GM21515 (cell line): ENCODE data around the gene PTCH1.

Experiments used
- ATAC-seq: cut with Tn5 transposase; IDR thresholded peaks from one replicate; pipeline ENCODE4 v1.9.1; 2021; ENCODE audit not compliant: unreplicated experiment

PTCH1 gene

DNA sequence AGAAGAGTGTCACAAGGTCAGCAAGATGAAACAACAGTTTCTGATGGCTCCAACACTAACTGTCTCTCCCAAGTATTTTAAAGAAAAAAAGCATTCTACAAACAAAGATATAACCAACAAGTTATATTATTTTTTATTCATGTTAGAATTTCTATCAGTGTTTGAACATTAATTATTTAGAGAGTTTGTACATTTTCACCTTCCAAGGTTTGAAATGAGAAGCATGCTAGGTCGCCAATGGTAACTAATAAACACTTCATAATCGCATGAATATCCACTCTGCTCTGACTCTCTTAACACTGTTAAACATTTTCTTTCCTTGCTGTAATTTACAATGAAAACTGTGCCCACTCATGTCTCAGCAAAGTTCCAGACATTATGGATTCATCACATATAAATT lies 73.5 kb downstream of the PTCH1 start:
- no peak for ATAC-seq

DNA sequence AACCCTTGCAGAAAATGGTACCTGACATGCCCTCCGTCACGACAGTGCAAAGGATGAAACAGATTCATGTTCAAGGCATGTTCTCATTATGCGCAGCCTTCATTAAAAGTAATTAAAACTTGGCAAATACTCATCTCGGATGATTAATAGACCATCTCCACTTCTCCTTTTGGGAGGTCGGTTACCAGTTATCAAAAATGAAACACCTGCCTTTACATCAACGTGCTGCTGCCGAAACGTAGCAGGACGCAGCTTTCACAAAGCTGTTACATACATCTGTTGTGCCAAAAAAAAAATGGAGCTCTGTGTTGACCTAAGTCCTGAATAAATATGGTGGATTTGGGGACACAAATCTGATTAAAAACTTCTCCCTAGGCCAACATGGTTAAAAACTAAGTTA lies 75.7 kb downstream of the PTCH1 start:
- no peak for ATAC-seq

- no peak for ATAC-seq
These were observed 76.3 kb downstream of the PTCH1 start for GRCh38 chr9:95440447-95440846.

GRCh38 chr9:95438561-95439357 lies 78.0 kb downstream of the PTCH1 start:
- ATAC-seq: no peak

DNA sequence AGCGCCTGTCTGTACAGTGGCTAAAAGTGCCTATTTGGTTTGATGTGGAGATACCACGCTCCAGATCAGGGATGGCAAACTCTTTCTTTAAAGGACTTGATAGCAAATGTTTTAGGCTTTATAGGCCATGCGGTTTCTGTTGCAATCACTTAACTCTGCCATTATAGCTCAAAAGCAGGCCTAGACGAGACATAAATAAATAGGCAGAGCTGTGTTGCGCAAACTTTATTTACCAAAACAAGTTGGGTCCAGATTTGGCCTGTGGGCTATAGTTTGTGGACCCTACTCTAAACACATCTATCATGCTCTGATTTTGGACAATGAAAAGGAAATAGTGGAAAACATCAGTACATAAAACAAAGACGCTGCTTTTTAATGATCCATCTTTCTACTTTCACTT lies 79.2 kb downstream of the PTCH1 start:
- no peak for ATAC-seq

DNA sequence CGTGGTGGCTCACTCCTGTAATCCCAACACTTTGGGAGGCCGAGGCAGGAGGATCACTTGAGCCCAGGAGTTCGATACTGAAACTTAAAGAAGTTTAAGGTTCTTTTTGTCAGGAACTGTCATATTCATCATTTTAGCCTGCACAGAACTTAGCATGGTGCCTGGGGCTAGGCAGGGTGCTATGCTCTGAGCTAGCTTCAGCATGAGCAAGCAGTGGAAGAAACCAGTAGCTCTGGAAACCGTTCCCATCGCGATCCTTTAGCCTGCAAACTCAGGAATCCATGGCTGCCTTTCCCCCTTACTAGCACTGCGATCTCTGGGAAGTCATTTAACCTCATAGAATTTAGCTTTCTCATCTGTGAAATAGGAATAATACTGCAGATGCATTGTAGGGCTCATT lies 80.4 kb downstream of the PTCH1 start:
- no peak for ATAC-seq

- no peak for ATAC-seq
These were observed 81.6 kb downstream of the PTCH1 start for GRCh38 chr9:95435074-95435728.

- ATAC-seq: no peak
These were observed 82.4 kb downstream of the PTCH1 start for GRCh38 chr9:95434116-95435073.

GRCh38 chr9:95433096-95433819 lies 83.5 kb downstream of the PTCH1 start:
- ATAC-seq: no peak

- no peak for ATAC-seq
These were observed 85.5 kb downstream of the PTCH1 start for GRCh38 chr9:95431286-95431685.

- no peak for ATAC-seq
These were observed 86.7 kb downstream of the PTCH1 start for GRCh38 chr9:95429948-95430620.

GRCh38 chr9:95429096-95429495 lies 87.7 kb downstream of the PTCH1 start:
- no peak for ATAC-seq

GRCh38 chr9:95425910-95426551 lies 90.7 kb downstream of the PTCH1 start:
- ATAC-seq: no peak

- no peak for ATAC-seq
These were observed 94.1 kb downstream of the PTCH1 start for GRCh38 chr9:95422650-95423049.

DNA sequence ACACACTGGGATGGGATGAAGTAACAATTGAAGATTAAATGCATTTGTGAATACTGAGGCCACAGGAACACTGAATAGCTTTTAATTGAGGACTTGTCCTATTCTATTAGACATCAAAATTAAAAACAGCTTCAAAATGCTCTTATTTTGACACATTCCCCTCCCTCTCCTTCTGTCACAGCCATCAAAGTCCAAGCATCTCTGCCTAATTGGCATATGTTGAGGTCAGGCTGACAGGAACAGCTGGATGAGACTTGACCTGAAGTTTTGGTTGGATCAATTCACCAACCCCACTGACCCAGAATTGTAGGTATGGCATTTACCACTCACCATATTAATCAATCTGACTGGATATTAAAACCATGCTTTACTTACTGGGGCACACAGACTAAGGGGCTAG lies 96.3 kb downstream of the PTCH1 start:
- no peak for ATAC-seq

GRCh38 chr9:95419444-95419843 lies 97.3 kb downstream of the PTCH1 start:
- ATAC-seq: no peak

GRCh38 chr9:95415158-95415557 lies 101.6 kb downstream of the PTCH1 start:
- ATAC-seq: no peak

DNA sequence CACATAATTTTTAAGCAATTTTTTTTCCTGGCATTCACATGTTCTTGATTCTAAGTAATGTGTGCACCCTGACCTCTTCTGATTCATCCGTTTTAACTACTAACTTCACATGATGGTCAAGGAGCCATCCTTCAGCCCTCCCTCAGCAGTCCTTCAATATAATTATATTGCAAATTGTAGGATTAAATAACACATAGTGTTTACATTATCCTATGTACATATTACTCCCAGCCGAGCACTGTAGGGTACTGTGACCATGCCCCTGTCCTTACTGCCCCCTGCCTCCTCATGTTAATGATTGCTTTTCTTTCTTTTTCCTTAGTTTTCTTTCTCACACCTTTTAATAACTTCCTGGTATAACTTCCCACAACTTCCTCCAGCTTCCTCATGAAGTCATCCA lies 103.0 kb downstream of the PTCH1 start:
- ATAC-seq: no peak

DNA sequence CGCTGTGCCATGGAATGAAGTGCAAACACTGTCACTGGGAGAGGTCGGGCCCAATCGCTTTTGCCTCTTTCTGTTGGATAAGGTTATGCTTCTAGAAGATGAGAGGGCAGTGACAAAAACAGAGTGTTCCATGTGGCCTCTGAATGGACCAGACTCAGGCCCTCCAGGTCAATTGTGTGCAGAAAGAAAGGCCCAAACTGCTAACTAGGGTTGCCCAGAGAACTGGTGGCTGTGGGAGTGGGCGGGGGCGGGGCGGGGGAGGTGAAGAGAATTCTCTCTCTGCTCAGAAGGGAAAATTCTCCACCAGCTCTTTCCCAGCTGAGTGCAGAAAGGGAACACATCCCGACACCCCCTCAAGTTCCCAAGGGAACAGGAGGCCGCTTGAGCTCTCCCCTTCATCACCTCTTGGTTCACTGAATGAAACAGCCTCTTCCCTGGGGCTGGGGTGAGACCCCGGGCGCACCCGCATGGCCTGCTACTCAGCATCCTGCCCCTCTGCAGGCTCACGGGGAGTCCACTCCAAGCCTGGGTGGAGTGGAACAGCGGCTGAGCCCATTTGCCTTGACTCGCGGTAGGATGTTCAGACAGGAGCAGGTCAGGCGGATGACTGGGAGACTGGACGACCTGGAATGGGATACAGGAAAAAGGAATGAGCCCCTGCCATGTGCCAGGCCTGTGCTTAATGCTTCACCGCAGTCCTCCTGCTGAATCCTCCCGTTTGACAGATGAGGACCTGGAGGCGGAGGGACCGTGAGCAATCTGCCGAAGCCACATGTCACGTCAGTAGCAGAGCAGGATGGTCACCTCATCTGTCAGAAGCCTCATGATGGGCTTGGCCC lies 105.5 kb downstream of the PTCH1 start:
- ATAC-seq: no peak
